Measurements from ENCODE around the gene CEP85.

The CEP85 gene

GRCh38 chr1:26280333-26281042 lies 46.5 kb downstream of the CEP85 start:
- H3K4me3 ChIP-seq (ENCODE audit: low read depth, low read length), result peak overlapping the region; percentile 60
- no peak for DNase-seq (ENCODE audit: low read depth)
- no peak for TF ChIP-seq CTCF (IDR thresholded peaks at IDR 0.05; ENCODE audit: control insufficient read depth, extremely low read depth, insufficient read depth)

- no peak for DNase-seq (ENCODE audit: low read depth)
- TF ChIP-seq CTCF (IDR thresholded peaks at IDR 0.05; ENCODE audit: control insufficient read depth, extremely low read depth, insufficient read depth), result no peak
- no peak overlapping the region for H3K4me3 ChIP-seq (ENCODE audit: low read depth, low read length)
These were observed 47.3 kb downstream of the CEP85 start for GRCh38 chr1:26281091-26281958.

GRCh38 chr1:26281971-26282370 lies 48.0 kb downstream of the CEP85 start:
- no peak for DNase-seq (ENCODE audit: low read depth)
- H3K4me3 ChIP-seq (ENCODE audit: low read depth, low read length), result no peak overlapping the region
- no peak for TF ChIP-seq CTCF (IDR thresholded peaks at IDR 0.05; ENCODE audit: control insufficient read depth, extremely low read depth, insufficient read depth)

- no peak overlapping the region for H3K4me3 ChIP-seq (ENCODE audit: low read depth, low read length)
- no peak for DNase-seq (ENCODE audit: low read depth)
- no peak for TF ChIP-seq CTCF (IDR thresholded peaks at IDR 0.05; ENCODE audit: control insufficient read depth, extremely low read depth, insufficient read depth)
These were observed 48.5 kb downstream of the CEP85 start for GRCh38 chr1:26282401-26282918.

GRCh38 chr1:26283279-26283853 lies 49.4 kb downstream of the CEP85 start:
- no peak for DNase-seq (ENCODE audit: low read depth)
- TF ChIP-seq CTCF (IDR thresholded peaks at IDR 0.05; ENCODE audit: control insufficient read depth, extremely low read depth, insufficient read depth), result no peak
- H3K4me3 ChIP-seq (ENCODE audit: low read depth, low read length), result no peak overlapping the region

- no peak for TF ChIP-seq CTCF (IDR thresholded peaks at IDR 0.05; ENCODE audit: control insufficient read depth, extremely low read depth, insufficient read depth)
- DNase-seq (ENCODE audit: low read depth), result no peak
- no peak overlapping the region for H3K4me3 ChIP-seq (ENCODE audit: low read depth, low read length)
These were observed 50.0 kb downstream of the CEP85 start for GRCh38 chr1:26283871-26284596.

Data from LNCaP clone FGC (cell line).